GM21619 (cell line): ENCODE results near the gene FNBP1.

Experiments used
- ATAC-seq: cut with Tn5 transposase; IDR thresholded peaks from one replicate; pipeline ENCODE4 v1.9.1; 2021; ENCODE audit not compliant: unreplicated experiment

FNBP1 gene

GRCh38 chr9:130042885-130043653 is at the start of gene FNBP1:
FNBP1 (minus strand) TSS chr9:130043189; CDS start chr9:130042975, 214 bp downstream.
- ATAC-seq, result peak; percentile 33

DNA sequence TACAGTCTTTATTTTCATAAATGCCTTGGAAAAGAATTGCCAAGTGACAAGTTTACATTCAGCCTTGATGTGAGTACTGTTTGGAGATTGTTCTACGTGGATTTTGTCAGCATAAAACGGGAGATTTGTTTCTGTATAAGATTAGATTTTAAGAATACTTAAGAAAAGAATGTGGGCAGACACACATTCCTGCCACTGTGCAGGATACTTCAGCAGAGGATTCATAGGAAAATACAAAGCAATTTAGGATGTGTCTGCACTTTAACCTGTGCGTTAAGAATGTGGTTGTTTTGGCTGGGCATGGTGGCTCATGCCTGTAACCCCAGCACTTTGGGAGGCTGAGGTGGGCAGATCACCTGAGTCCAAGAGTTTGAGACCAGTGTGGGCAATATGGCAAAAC is 47.9 kb upstream of the FNBP1 start:
- ATAC-seq, result no peak

DNA sequence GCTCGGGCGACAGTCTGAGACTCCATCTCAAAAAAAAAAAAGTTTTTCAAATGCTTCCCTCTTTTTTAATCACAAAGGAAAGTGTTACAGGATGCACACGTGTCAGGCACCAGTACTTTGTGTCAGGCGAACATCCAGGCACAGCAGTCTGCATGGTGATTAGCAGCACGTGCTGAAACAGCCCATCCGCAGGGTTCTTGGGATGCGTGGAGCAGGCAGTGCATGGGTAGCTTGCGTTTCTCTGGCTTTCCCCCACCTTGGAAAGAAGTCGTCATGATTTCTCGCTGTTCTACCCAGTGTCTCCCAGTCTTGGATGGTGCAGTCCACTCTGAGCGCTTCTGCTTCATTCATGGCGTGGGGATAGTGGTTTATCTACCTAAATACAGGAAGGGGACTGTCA is 46.2 kb upstream of the FNBP1 start:
- ATAC-seq, result no peak

DNA sequence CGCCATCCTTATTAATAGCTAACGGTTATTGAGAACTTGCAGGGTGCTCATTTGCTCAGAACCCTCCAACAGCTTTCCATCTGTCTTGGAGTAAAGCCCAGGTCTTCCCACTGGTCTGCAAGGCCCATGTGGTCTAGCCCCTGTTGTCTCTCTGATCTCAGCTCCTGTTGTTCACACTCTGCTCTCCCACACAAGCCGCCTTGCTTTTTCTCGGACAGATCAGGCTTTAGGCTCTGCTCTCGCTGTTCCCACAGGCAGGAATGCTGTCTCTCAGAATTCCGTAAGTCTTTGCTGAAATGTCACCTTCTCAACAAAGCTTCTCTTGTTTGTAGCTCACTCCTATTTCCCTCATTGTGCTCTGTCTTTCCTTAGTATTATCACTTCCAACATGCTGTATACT is 45.1 kb upstream of the FNBP1 start:
- ATAC-seq, result no peak

DNA sequence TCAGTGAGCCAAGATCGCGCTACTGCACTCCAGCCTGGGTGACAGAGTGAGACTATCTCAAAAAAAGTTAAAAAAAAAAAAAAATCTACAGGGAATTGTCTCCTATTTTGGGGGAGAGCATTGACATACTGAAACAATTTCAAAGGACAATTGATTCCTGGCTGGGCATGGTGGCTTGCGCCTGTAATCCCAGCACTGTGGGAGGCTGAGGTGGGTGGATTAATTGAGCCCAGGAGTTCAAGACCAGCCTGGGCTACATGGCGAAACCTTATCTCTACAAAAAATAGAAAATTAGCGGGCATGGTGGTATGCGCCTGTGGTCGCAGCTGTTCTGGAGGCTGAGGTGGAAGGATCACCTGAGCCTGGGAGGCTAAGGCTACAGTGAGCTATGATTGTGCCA is 41.3 kb upstream of the FNBP1 start:
- no peak for ATAC-seq

GRCh38 chr9:130078547-130078946 is 35.6 kb upstream of the FNBP1 start:
- ATAC-seq, result no peak

DNA sequence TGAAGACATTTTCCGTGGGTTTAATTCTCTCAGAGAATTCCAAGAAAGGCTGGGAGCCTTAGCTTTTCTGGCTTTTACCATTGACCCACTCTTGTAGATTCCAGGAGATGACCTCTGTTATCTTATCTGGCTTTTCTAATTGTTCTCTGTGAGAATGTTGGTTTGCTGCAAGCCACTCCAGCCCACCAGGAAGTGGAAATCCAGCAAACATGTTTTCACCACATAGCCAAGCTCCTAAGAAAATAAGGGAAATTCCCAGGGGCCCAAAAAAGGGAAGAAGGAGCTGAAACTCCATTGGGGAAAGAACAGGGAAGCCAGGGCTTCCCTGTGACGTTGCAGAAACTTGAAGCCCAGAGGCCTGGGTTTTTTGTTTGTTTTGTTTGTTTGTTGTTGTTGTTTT is 30.4 kb upstream of the FNBP1 start:
- no peak for ATAC-seq

- no peak for ATAC-seq
Measured at GRCh38 chr9:130072515-130073235, 29.7 kb upstream of the FNBP1 start.

- no peak for ATAC-seq
Measured at GRCh38 chr9:130069048-130069447, 26.1 kb upstream of the FNBP1 start.

GRCh38 chr9:130064621-130065020 is 21.6 kb upstream of the FNBP1 start:
- no peak for ATAC-seq

GRCh38 chr9:130062750-130063149 is 19.8 kb upstream of the FNBP1 start:
- no peak for ATAC-seq

DNA sequence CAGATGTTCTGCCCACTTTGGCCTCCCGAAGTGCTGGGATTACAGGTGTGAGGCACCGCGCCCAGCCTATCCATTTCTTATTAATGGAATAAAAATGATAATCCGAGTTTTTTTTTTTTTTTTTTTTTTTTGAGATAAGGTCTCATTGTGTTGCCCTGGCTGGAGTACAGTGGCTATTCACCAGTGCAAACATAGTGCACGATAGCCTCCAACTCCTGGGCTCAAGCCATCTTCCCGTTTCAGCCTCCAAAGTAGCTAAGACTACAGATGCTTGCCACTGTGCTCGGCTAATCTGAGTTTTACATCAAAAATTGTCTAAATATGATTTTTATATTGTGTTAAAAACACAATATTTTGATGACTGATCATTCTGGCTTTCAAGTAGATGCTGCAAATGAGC is 17.3 kb upstream of the FNBP1 start:
- no peak for ATAC-seq

DNA sequence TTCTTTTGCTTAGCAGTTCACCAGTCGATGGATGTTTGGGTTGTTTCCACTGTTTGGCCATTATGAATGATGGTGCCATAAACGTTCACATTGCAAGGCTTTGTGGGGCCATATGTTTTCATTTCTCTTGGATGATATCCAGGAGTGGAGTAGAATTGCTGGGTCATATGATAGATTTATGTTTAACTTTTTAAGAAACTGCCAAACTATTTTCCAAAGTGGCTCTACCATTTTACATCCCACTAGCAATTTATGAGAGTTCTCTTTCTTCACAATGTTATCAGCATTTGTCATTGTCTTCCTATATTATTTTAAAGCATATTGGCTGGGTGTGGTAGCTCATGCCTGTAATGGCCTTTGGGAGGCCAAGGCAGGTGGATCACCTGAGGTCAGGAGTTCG is 15.9 kb upstream of the FNBP1 start:
- no peak for ATAC-seq

DNA sequence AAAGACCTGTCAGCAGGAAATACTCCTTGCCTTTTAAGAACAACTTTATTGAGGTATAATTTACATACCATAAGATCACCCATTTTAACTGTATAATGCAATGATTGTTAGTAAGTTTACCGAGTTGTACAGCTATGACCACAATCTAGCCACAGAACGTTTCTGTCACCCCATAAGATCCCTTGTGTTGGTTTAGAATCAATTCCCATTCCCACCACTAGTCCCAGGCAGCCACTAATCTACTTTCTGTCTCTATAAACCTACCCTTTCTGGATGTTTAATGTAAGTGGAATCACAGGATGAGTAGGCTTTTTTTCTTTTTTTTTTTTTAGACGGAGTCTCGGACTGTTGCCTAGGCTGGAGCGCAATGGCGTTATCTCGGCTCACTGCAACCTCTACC is 15.2 kb upstream of the FNBP1 start:
- ATAC-seq, result no peak

DNA sequence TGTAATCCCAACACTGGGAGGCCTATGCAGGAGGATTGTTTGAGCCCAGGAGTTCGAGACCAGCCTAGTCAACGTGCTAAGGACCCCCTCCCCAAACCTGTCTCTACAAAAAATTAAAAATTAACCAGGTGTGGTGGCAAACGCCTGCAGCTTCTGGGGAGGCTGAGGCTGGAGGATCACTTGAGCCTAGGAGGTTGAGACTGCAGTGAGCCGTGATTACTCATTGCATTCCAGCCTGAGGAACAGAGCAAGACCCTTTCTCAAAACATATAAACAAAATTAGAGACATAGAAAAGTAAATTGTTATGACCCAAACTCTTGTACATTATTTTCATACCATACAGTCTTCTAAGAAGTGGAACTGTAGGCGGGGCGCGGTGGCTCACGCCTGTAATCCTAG is 11.8 kb upstream of the FNBP1 start:
- no peak for ATAC-seq

GRCh38 chr9:130054325-130054786 is 11.4 kb upstream of the FNBP1 start:
- peak; percentile 5 for ATAC-seq

DNA sequence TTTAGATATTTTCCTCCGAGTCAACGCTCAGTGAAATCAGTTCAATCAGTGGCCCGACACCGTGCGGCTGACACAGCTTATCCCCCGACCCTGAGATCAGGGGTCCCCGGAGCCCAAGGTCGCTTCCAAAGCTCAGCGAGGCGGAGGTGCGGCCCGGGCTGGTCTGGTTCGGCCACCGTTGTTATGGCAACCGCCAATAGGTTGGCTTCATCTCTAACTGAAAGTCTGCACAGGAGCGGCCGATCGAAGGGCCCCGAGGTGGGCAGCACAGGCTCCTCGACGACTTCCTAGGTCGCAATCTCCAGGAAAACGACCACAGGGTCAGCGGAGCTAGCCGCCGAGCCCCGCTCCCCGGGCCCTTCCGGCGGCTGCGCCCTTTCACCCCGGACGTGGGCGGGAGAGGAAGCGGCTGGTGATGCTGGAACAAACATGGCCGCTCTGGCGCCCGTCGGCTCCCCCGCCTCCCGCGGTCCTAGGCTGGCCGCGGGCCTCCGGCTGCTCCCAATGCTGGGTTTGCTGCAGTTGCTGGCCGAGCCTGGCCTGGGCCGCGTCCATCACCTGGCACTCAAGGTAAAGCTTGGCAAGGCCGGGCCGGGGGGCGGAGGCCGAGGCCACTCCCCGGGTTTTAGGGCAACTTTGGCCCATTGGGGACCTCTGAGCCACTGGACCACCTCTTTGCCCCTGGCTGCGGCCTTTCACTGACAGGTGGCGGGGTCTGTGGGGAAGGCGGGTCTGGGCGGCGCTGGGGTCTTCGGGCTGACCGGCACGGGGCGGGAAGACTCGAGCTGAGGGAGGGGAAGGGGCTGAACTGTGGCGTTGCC is 10.7 kb upstream of the FNBP1 start, which contains the start of gene GPR107:
TSS of gene GPR107 (plus strand) at position 403 of the 821 bp plus-strand sequence. CDS start at position 430, 27 bp downstream.
- peak; percentile 80 for ATAC-seq

GRCh38 chr9:130053109-130053503 is 10.1 kb upstream of the FNBP1 start:
- no peak for ATAC-seq

GRCh38 chr9:130051855-130052254 is 8.9 kb upstream of the FNBP1 start:
- no peak for ATAC-seq

GRCh38 chr9:130050462-130050861 is 7.5 kb upstream of the FNBP1 start:
- no peak for ATAC-seq

DNA sequence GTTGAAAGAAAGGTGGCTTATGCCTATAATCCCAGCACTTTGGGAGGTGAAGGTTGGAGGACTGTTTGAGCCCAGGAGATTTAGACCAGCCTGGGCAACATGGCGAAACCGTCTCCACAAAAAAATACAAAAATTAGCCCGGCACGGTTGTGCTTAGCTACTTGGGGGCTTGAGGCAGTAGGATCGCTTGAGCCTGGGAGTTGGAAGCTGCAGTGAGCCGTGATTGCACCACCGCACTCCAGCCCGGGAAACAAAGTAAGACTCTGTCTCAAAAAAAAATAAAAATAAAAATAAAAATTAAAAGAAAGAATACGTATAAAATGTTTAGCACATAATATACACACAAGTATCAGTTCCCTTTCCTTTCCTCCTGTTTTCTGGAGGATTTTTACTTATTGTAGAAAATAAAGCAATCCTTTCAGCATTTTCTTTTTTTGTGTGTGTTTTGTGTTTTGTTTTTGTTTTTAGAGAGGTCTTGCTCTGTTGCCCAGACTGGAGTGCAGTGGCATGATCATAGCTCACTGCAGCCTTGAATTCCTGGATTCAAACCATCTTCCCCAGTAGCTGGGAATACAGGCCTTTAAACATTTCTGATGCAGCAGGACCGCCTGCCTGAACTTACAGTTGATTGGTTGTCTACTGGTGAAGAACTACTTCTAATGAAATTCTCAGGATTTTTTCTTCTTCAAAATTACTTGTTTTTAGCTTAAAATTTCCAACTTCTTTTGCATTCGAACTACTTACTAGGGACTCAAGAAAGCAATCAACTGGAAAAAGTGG is 6.6 kb upstream of the FNBP1 start:
- ATAC-seq, result no peak
